WTC11 (cell line): ENCODE measurements around the gene AFF3. TPM values are rescaled to one million over a fixed set of nuclear protein-coding genes. Genes with fewer than 3 reads are reported as not detected.

Experiments used
- ATAC-seq: fragments of 200-7000 bp; cut with Tn5 transposase; 2 replicates; pipeline ENCODE4 v1.10.0; 2021; ENCODE audit warnings: mild to moderate bottlenecking, moderate library complexity
- CTCF ChIA-PET: fragments of 300-600 bp; sonication (Branson Sonifier 250); formaldehyde crosslinking; loops from one replicate; lab custom pipeline; 2021; ENCODE audit warnings: antibody characterized with exemption; lab: Charles Lee
- POLR2A ChIA-PET: fragments of 350-600 bp; sonication (Branson Sonifier 250); formaldehyde crosslinking; loops from one replicate; lab custom pipeline; 2021; ENCODE audit warnings: antibody characterized with exemption; lab: Charles Lee
- DNase-seq: peaks from one replicate; pipeline ENCODE4 v3.0.0; 2021; ENCODE audit warnings: low spot score
- H3K27ac Mint-ChIP-seq: 2 replicates; pipeline ENCODE4 v1.8.0; 2021; ENCODE audit warnings: mixed read lengths
- H3K27me3 Mint-ChIP-seq: 2 replicates; pipeline ENCODE4 v1.8.0; 2021; ENCODE audit warnings: low read depth, mild to moderate bottlenecking, moderate library complexity, mixed read lengths
- H3K36me3 Mint-ChIP-seq: 2 replicates; pipeline ENCODE4 v1.8.0; 2021; ENCODE audit warnings: mixed read lengths
- H3K4me1 Mint-ChIP-seq: 2 replicates; pipeline ENCODE4 v1.8.0; 2022; ENCODE audit warnings: mixed read lengths
- H3K4me3 Mint-ChIP-seq: 2 replicates; pipeline ENCODE4 v1.8.0; 2021; ENCODE audit warnings: mild to moderate bottlenecking, moderate library complexity, mixed read lengths
- H3K9me3 Mint-ChIP-seq: 2 replicates; pipeline ENCODE4 v1.8.0; 2021; ENCODE audit warnings: mixed read lengths
- ATF1 ChIP-seq: sonication (generic); formaldehyde crosslinking; IDR thresholded peaks from 2 replicates; pipeline ENCODE4 v1.8.1; 2023; ENCODE audit warnings: mild to moderate bottlenecking, moderate library complexity, missing genetic modification reagents
- CREB1 ChIP-seq: sonication (generic); formaldehyde crosslinking; IDR thresholded peaks from 2 replicates; pipeline ENCODE4 v1.8.0; 2023; ENCODE audit warnings: mild to moderate bottlenecking, missing genetic modification reagents
- CREM ChIP-seq: sonication (generic); formaldehyde crosslinking; IDR thresholded peaks from 2 replicates; pipeline ENCODE4 v1.8.1; 2022; ENCODE audit warnings: mild to moderate bottlenecking, missing genetic modification reagents, moderate library complexity
- ESRRA ChIP-seq: sonication (generic); formaldehyde crosslinking; IDR thresholded peaks from 2 replicates; pipeline ENCODE4 v1.8.1; 2022; ENCODE audit warnings: mild to moderate bottlenecking, missing genetic modification reagents, borderline replicate concordance
- FOXP1 ChIP-seq: sonication (generic); formaldehyde crosslinking; IDR thresholded peaks from 2 replicates; pipeline ENCODE4 v1.8.0; 2022; ENCODE audit warnings: missing genetic modification reagents, mild to moderate bottlenecking, moderate library complexity, borderline replicate concordance
- GRHL2 ChIP-seq: fragments of 250-450 bp; sonication (Bioruptor Pico); IDR thresholded peaks from 2 replicates; pipeline ENCODE4 v1.8.0; 2022; ENCODE audit warnings: mild to moderate bottlenecking, moderate library complexity; ENCODE audit not compliant: insufficient replicate concordance, severe bottlenecking
- HMGA2 ChIP-seq: fragments of 250-450 bp; sonication (Bioruptor Pico); IDR thresholded peaks from 2 replicates; pipeline ENCODE4 v1.4.0; 2021; ENCODE audit warnings: mild to moderate bottlenecking, moderate library complexity
- KAT7 ChIP-seq: sonication (generic); formaldehyde crosslinking; IDR thresholded peaks from 2 replicates; pipeline ENCODE4 v1.8.1; 2023; ENCODE audit warnings: missing genetic modification reagents, mild to moderate bottlenecking, borderline replicate concordance
- NFE2L1 ChIP-seq: sonication (generic); formaldehyde crosslinking; IDR thresholded peaks from 2 replicates; pipeline ENCODE4 v1.8.1; 2023; ENCODE audit warnings: missing genetic modification reagents
- NR1H2 ChIP-seq: sonication (generic); formaldehyde crosslinking; IDR thresholded peaks from 2 replicates; pipeline ENCODE4 v1.9.0; 2021; ENCODE audit warnings: mild to moderate bottlenecking, moderate library complexity, missing genetic modification reagents
- OVOL2 ChIP-seq: fragments of 250-450 bp; sonication (Bioruptor Pico); IDR thresholded peaks from 2 replicates; pipeline ENCODE4 v1.9.0; 2021; ENCODE audit warnings: mild to moderate bottlenecking, borderline replicate concordance
- PRRX2 ChIP-seq: fragments of 250-450 bp; sonication (Bioruptor Pico); IDR thresholded peaks from 2 replicates; pipeline ENCODE4 v1.8.0; 2021; ENCODE audit warnings: mild to moderate bottlenecking
- ZNF121 ChIP-seq: sonication (generic); formaldehyde crosslinking; IDR thresholded peaks from 2 replicates; pipeline ENCODE4 v1.8.0; 2023; ENCODE audit warnings: missing genetic modification reagents
- ZNF219 ChIP-seq: sonication (generic); formaldehyde crosslinking; IDR thresholded peaks from 2 replicates; pipeline ENCODE4 v1.8.0; 2023; ENCODE audit warnings: missing genetic modification reagents, mild to moderate bottlenecking, borderline replicate concordance
- total RNA-seq: library from RNA; stranded (reverse); gene quantifications from 3 replicates; pipeline ENCODE4 v1.2.3, GENCODE V29; 2021
- TF ChIP-seq, protein P1 (sequence below): sonication (generic); formaldehyde crosslinking; IDR thresholded peaks from 2 replicates; pipeline ENCODE4 v1.8.1; 2022; ENCODE audit warnings: missing genetic modification reagents, borderline replicate concordance
- TF ChIP-seq, protein P2 (sequence below): sonication (generic); formaldehyde crosslinking; IDR thresholded peaks from 2 replicates; pipeline ENCODE4 v1.8.0; 2023; ENCODE audit warnings: missing genetic modification reagents
- TF ChIP-seq, protein P3 (sequence below): sonication (generic); formaldehyde crosslinking; IDR thresholded peaks from 2 replicates; pipeline ENCODE4 v1.8.0; 2023; ENCODE audit warnings: mild to moderate bottlenecking, missing genetic modification reagents
- TF ChIP-seq, protein P4 (sequence below): fragments of 200-600 bp; IDR thresholded peaks from 2 replicates; pipeline ENCODE4 v1.8.0; 2022; ENCODE audit warnings: antibody characterized with exemption

AFF3 gene
- total RNA-seq, 1 experiment from 2014 or later, result 1.2 TPM

DNA sequence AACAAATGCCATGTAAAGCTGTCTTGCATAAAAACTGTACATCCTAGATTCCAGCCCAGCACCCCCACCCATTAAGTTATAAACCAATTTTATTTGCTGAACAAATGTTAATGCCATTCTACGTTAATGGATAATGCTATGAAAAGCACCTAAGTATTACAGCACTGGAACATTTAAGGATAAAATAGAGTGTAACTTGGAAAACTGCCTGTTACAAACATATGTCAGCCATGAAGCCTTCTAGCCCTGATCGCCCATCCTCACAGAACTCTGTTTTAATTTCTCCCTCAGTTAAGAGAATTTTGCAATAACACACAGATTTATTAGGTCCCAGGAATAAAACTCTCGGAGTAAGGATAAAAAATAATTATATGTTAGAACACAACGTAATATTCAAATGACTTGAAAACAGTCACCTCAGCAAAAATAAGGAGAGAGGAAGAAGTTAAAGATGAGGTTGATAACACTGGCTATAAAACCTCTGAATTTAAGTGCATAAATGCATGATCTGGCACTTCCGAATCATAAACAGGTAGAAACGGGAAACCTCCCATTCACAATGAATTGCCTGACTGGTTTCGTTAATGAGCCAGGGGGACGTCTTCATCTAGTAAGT, 308.7 kb downstream of the AFF3 start:
- TF ChIP-seq, protein P1, sequence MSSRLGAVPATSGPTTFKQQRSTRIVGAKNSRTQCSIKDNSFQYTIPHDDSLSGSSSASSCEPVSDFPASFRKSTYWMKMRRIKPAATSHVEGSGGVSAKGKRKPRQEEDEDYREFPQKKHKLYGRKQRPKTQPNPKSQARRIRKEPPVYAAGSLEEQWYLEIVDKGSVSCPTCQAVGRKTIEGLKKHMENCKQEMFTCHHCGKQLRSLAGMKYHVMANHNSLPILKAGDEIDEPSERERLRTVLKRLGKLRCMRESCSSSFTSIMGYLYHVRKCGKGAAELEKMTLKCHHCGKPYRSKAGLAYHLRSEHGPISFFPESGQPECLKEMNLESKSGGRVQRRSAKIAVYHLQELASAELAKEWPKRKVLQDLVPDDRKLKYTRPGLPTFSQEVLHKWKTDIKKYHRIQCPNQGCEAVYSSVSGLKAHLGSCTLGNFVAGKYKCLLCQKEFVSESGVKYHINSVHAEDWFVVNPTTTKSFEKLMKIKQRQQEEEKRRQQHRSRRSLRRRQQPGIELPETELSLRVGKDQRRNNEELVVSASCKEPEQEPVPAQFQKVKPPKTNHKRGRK (CRISPR knock-in tag), result no peak
- no peak for TF ChIP-seq CREM (CRISPR knock-in tag)
- no peak for TF ChIP-seq OVOL2 (CRISPR knock-in tag)
- TF ChIP-seq CREB1, result no peak
- TF ChIP-seq HMGA2 (CRISPR knock-in tag), result no peak
- no peak for TF ChIP-seq GRHL2
- TF ChIP-seq, protein P2, sequence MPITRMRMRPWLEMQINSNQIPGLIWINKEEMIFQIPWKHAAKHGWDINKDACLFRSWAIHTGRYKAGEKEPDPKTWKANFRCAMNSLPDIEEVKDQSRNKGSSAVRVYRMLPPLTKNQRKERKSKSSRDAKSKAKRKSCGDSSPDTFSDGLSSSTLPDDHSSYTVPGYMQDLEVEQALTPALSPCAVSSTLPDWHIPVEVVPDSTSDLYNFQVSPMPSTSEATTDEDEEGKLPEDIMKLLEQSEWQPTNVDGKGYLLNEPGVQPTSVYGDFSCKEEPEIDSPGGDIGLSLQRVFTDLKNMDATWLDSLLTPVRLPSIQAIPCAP (CRISPR knock-in tag), result no peak
- TF ChIP-seq, protein P3, sequence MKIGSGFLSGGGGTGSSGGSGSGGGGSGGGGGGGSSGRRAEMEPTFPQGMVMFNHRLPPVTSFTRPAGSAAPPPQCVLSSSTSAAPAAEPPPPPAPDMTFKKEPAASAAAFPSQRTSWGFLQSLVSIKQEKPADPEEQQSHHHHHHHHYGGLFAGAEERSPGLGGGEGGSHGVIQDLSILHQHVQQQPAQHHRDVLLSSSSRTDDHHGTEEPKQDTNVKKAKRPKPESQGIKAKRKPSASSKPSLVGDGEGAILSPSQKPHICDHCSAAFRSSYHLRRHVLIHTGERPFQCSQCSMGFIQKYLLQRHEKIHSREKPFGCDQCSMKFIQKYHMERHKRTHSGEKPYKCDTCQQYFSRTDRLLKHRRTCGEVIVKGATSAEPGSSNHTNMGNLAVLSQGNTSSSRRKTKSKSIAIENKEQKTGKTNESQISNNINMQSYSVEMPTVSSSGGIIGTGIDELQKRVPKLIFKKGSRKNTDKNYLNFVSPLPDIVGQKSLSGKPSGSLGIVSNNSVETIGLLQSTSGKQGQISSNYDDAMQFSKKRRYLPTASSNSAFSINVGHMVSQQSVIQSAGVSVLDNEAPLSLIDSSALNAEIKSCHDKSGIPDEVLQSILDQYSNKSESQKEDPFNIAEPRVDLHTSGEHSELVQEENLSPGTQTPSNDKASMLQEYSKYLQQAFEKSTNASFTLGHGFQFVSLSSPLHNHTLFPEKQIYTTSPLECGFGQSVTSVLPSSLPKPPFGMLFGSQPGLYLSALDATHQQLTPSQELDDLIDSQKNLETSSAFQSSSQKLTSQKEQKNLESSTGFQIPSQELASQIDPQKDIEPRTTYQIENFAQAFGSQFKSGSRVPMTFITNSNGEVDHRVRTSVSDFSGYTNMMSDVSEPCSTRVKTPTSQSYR (CRISPR knock-in tag), result no peak
- TF ChIP-seq ZNF219, result no peak
- no peak for TF ChIP-seq ZNF121
- POLR2A ChIA-PET, result interaction anchor here (0.5 kb wide), 1 partner anchor 35 kb away, joined by 3 read pairs; no protein-coding TSS in a partner anchor
- Mint-ChIP-seq H3K27ac (no peak overlapping the region), H3K4me3 (no peak overlapping the region), H3K4me1 (no peaks in the 10 kb centered on the region), H3K9me3 (peaks cover 12% of the 10 kb centered on the region; the same call in 1 of the 2 replicates), H3K36me3 (no peaks in the 10 kb centered on the region), H3K27me3 (peaks cover 2% of the 10 kb centered on the region; the same call in 1 of the 2 replicates)
- DNase-seq (no peak), ATAC-seq (no peak)
- CTCF ChIA-PET, result no interaction called here

DNA sequence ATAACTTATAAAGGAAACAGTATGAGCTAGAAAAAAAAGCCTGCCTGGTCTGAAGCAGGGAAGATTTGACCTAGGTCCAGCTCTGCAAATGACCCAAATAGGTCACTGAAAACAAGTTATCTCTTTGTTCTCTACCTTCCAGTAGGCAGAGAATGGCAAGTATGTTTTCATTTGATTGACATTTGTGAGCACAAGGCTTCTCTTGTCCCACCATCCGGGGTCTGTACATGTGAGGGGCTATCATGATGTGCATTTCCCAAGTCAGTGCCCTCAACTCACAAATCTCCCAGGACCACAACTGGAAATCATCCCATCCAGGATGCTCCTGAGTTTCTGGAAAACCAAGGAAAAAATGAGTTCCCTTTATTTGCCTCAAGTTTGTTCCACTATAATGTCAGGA, 309.5 kb downstream of the AFF3 start:
- Mint-ChIP-seq H3K4me1 (no peaks in the 10 kb centered on the region), H3K36me3 (no peaks in the 10 kb centered on the region), H3K4me3 (no peak overlapping the region), H3K27ac (no peak overlapping the region), H3K27me3 (peaks cover 2% of the 10 kb centered on the region; the same call in 1 of the 2 replicates), H3K9me3 (peaks cover 12% of the 10 kb centered on the region; the same call in 1 of the 2 replicates)
- ChIA-PET CTCF (no interaction called here), POLR2A (no interaction called here)
- no peak for DNase-seq
- TF ChIP-seq NFE2L1 (CRISPR knock-in tag) (no peak), HMGA2 (CRISPR knock-in tag) (no peak), KAT7 (CRISPR knock-in tag) (no peak), NR1H2 (CRISPR knock-in tag) (no peak), ESRRA (CRISPR knock-in tag) (no peak), ATF1 (CRISPR knock-in tag) (no peak), FOXP1 (CRISPR knock-in tag) (no peak), PRRX2 (CRISPR knock-in tag) (no peak)
- TF ChIP-seq, protein P4, sequence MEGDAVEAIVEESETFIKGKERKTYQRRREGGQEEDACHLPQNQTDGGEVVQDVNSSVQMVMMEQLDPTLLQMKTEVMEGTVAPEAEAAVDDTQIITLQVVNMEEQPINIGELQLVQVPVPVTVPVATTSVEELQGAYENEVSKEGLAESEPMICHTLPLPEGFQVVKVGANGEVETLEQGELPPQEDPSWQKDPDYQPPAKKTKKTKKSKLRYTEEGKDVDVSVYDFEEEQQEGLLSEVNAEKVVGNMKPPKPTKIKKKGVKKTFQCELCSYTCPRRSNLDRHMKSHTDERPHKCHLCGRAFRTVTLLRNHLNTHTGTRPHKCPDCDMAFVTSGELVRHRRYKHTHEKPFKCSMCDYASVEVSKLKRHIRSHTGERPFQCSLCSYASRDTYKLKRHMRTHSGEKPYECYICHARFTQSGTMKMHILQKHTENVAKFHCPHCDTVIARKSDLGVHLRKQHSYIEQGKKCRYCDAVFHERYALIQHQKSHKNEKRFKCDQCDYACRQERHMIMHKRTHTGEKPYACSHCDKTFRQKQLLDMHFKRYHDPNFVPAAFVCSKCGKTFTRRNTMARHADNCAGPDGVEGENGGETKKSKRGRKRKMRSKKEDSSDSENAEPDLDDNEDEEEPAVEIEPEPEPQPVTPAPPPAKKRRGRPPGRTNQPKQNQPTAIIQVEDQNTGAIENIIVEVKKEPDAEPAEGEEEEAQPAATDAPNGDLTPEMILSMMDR, result no peak
- no peak for ATAC-seq
